ENCODE measurements around the gene CREG1.
A peak's percentile ranks its signal among the peaks of the same experiment; 100 is the strongest.

The CREG1 gene

DNA sequence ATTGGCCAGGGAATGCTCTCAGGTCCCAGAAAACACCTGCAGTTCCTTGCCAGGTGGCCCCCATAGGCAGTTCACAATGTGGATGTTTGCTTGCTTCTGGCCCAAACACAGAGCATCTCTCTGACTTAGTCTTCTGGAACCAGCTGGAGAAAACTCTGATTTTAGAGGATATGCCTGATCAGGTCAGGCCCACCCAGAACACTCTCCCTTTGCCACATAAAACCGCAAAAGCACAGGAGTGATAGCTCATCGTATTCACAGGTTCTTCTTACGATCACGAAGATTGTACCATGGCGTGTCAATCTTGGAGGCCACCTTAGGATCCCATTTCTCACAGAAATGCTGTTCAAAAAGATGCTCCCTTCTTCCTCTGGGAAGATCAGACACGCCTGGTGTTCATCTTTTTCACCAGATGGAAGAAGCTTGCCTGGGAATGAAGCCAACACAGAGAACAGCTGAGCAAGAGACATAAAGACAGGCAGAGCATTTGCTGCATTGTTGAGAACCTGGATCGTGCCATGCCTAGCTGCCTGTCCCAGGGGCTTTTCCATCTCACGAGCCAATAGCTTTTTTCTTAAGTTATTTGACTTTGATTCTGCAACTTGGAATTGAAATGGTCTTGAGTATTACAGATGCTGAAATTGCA is 23.6 kb downstream of the CREG1 start:
- DNase-seq: peak in 1 of 2 donors; percentile 22

DNA sequence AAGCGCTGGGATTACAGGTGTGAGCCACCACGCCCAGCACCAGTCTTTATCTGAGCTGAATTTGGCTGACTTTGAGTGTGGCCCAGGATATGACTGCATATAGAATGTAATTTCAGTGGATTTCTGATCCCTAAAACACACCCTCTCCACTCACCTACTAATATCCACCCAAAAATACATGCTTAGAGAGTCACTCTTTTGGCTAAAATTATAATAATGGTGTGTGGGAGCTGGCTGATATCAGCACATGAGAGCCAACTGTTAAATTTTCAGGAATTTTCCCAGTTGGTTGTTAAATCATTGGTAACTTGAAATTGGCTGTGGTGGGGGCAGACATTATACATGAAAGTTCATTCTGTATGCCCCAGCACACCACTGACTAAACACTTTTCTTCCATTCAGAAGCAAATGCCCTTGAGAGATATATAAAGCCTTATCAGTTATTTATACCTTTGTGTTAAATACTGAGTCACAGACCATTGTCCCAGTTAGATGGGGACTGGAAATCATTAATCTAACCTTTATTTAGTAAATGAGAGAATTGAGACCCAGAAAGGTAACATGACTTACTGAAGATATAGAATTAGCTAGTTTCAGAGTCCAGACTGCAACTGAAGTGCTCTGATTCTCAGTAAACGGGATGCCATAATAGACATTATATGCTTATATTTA is 25.4 kb downstream of the CREG1 start:
- DNase-seq: no peak

GRCh38 chr1:167526667-167527383 is 26.7 kb downstream of the CREG1 start:
- no peak for DNase-seq

- peak; percentile 41 to 58 for DNase-seq
Measured at GRCh38 chr1:167524651-167525050, 28.9 kb downstream of the CREG1 start.

GRCh38 chr1:167522246-167522645 is 31.3 kb downstream of the CREG1 start:
- no peak for DNase-seq

DNA sequence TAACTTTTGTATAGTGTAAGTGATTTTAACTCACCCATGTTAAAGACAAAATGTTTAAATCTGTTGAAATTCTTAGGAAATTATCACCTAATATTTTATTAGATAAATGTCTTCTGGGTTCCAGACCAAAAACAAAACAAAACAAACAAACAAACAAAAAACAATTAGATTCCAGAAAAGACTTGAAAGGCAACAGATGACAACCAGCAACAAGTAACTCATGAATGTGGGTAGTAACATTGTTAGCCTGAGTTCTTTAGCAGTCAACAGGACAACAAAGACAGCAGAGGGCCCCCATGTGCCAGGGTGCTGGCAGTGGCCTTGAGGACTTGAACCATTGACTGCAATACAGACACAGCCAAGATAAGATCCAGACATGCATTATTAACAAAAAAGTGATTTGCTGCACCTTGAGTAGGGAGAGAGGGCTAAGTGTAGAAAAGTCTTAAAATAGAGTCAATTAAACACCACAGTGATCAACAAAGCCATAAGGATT is 32.8 kb downstream of the CREG1 start:
- DNase-seq: peak; percentile 7 to 33

GRCh38 chr1:167518331-167518700 is 35.2 kb downstream of the CREG1 start, which contains the start of gene CD247:
Gene CD247, minus strand, starts transcription at chr1:167518529. Its CDS starts 64 bp downstream, at chr1:167518465.
- DNase-seq: no peak

GRCh38 chr1:167517535-167518330 is 35.8 kb downstream of the CREG1 start:
- no peak for DNase-seq

- DNase-seq: no peak
Measured at GRCh38 chr1:167516404-167517388, 36.9 kb downstream of the CREG1 start.

- no peak for DNase-seq
Measured at GRCh38 chr1:167515893-167516321, 37.7 kb downstream of the CREG1 start.

GRCh38 chr1:167515461-167515860 is 38.1 kb downstream of the CREG1 start:
- DNase-seq: no peak

- DNase-seq: no peak
Measured at GRCh38 chr1:167514288-167514687, 39.3 kb downstream of the CREG1 start.

DNA sequence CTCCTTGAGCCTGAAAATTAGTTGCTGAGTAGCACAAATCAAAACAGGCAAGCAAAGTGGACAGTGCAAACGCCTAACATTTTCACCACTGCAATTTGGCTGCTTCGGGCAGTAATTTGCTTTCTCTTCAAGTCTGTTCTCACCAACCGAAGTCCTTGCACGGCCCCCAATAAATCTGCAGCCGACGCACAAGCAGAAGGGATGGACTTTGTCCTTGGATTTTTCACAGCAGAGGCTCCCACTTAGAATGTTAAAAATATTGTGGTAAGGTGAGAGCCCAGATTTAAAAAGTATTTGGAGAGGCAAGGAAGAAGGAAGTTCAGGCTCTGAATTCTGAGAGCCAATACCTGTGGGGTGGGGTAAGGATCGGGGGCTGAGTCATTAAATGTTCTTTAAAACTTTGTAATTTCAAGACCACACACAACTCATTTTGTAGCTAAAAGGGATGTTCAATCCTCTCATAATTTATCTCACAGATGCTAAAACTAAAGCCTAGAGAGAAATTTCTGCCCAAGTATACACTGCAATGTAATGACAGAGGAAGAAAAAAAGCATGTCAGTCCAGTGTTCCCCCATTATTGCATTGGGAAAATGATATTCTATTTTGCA is 41.4 kb downstream of the CREG1 start:
- DNase-seq: no peak

DNA sequence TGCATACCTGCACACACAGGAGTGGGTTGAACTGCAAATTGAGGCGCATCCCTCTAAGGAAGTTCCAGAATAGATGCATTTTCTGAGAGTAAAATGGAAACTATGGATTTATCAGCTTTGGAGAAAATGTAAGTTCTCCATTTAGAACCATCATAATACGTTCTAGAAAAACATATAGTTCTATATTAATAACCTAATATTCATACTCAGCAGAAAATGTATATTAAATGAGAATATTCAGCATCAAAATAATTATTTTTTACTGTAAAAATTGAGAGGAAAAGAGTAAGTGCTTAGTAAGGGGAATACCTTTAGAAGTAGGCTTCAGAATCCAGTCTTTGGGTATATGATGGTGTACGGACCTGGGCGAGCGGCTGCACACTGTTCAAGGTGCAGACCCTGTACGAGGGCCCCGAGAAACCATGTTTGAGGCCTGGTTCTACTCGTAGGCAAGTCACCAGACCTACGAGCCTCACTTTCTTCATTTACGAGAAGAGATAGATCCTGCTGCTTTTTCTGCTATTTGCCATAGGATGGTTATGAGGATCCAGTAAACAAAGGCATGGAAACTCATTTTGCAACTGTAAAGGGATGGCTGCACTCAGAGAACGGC is 42.1 kb downstream of the CREG1 start:
- DNase-seq: no peak

DNA sequence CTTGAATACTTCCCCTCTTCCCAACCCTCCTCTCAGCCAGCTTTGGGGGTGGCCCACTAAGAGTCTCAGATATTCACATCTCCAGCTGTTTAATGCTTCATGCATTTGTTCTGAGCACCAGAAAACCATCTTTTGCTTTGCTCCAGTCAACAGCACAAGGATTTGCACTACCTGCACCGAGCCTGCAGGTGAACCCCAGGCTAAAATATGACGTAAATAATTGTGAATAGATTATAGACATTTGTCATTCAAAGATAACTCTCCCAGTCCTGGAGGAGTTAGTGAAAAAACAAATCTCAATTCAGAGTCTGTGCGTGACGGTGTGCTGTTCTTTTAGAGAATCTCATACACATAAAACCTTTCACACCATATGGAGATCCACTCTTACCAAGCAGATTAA is 42.7 kb downstream of the CREG1 start:
- DNase-seq: no peak

GRCh38 chr1:167510244-167510643 is 43.3 kb downstream of the CREG1 start:
- DNase-seq: no peak

- no peak for DNase-seq
Measured at GRCh38 chr1:167509587-167509986, 44.0 kb downstream of the CREG1 start.

GRCh38 chr1:167507719-167508118 is 45.8 kb downstream of the CREG1 start:
- no peak for DNase-seq

- DNase-seq: no peak
Measured at GRCh38 chr1:167504467-167504827, 49.1 kb downstream of the CREG1 start.

- DNase-seq: no peak
Measured at GRCh38 chr1:167503626-167504466, 49.7 kb downstream of the CREG1 start.

All from hippocampal formation (tissue), 2 donors.